C4-2B (cell line): ENCODE measurements around the gene DNAJC11.
"Not testable (repeated sequence)": the region's sequence is repeated elsewhere in the genome, so short reads cannot be mapped to it uniquely, and the experiment has no call there.

Experiments
- H3K27ac ChIP-seq: fragments of 450-650 bp; 2 replicates; pipeline ENCODE4 v1.5.1; 2017
- ZFX ChIP-seq: fragments of 450-650 bp; IDR thresholded peaks from 2 replicates; pipeline ENCODE4 v1.6.1; 2017
- TF ChIP-seq, protein P1 (sequence below): fragments of 450-650 bp; conservative IDR thresholded peaks from 2 replicates; pipeline ENCODE4 v1.5.1; 2017; ENCODE audit warnings: mild to moderate bottlenecking

The DNAJC11 gene

DNA sequence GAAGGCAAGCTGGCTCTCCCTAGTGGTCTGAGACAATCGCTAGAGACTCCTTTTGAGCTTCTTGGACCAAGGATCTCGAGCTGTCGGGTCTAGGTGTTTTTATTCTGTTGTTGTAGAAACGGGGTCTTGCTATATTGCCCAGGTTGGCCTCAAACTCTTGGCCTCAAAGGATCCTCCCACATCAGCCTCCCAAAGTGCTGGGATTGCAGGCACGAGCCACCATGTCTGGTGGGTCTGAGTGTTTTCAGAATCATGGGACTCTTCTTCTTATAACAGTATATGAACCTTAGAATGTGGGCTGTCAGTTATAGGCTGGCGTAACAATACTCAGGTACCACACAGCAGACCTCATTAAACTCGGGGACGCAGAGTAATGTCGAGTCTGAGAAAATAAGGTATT lies 33.1 kb downstream of the DNAJC11 start:
- TF ChIP-seq, protein P1, sequence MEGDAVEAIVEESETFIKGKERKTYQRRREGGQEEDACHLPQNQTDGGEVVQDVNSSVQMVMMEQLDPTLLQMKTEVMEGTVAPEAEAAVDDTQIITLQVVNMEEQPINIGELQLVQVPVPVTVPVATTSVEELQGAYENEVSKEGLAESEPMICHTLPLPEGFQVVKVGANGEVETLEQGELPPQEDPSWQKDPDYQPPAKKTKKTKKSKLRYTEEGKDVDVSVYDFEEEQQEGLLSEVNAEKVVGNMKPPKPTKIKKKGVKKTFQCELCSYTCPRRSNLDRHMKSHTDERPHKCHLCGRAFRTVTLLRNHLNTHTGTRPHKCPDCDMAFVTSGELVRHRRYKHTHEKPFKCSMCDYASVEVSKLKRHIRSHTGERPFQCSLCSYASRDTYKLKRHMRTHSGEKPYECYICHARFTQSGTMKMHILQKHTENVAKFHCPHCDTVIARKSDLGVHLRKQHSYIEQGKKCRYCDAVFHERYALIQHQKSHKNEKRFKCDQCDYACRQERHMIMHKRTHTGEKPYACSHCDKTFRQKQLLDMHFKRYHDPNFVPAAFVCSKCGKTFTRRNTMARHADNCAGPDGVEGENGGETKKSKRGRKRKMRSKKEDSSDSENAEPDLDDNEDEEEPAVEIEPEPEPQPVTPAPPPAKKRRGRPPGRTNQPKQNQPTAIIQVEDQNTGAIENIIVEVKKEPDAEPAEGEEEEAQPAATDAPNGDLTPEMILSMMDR, result no peak
- no peak for TF ChIP-seq ZFX
- no peak overlapping the region for H3K27ac ChIP-seq

DNA sequence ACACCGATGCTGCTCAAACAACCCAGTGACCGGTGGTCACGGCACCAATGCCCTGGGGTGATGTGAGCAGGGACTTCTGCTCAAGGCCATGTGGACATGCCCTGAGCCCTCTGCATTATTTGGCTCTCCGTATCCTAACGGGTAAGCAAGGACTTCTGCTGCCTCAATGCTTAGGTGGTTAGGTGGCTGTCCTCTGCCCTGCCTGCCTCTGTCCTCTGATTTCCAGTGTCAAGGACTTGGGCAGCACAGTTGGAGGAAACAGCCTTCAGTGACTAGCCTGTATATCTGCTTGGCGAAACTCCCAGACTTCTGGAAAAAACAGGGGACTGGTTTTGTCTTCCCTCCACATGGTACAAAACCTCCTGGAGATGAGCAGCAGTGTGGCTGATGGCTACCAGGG lies 34.5 kb downstream of the DNAJC11 start:
- no peak for TF ChIP-seq ZFX
- TF ChIP-seq, protein P1, result no peak
- H3K27ac ChIP-seq, result no peak overlapping the region

DNA sequence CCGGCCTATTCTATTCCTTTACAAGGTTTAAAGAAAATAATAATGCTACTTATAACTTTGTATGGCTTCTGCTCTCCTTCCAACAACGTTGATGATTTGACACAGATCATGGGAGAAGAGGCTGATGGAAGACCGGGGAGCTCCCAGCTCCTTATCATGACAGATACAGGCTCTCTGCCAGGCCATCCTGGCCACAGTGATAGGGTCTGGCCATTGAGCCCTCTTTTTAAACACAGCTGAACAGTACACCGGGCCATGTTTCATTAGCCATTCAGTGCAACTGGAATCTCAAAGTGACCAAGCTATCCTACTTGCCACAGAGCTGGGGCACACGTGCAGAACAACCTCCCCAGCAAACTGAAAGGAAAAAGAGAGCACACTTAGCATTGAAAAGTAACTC lies 34.9 kb downstream of the DNAJC11 start:
- TF ChIP-seq ZFX, result no peak
- TF ChIP-seq, protein P1, result no peak
- H3K27ac ChIP-seq, result no peak overlapping the region

DNA sequence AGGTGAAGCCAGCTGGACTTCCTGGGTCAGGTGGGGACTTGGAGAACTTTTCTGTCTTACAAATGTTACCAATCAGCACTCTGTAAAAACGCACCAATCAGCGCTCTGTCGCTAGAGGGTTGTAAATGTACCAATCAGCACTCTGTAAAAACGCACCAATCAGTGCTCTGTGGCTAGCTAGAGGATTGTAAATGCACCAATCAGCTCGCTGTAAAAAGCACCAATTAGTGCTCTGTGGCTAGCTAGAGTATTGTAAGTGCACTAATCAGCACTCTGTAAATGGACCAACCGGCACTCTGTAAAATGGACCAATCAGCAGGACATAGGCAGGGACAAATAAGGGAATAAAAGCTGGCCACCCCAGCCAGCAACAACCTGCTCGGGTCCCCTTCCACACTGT lies 39.1 kb downstream of the DNAJC11 start:
- H3K27ac ChIP-seq, result not testable (repeated sequence)

DNA sequence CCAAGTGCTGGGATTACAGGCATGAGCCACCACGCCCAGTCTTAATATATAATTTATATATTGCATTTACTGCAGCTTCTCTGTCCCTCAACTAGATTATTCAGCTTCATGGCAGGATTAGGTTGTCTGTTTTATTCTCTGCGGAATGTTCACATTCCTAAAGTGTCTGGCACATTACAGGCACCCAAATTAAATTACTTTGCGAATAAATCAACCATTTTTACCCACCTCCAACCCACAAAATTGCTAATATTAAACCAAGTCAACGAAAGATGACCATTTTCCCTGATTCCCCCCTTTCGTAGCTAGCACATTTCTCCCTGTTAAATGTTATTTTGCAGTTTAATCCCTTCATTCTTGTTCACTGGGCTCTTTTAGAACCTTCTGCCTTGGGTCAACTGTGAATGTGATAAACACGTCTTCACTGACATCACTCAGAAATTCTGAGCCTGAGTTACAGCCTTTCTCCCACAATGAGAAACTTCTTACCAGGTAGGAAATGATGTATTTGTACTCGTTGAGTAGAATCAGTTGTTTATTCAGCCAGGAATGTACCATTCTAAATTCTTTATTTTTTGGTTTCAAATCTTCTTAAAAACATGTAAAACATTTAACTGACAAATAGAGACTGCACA lies 41.1 kb downstream of the DNAJC11 start:
- H3K27ac ChIP-seq, result no peak overlapping the region
- TF ChIP-seq ZFX, result no peak

DNA sequence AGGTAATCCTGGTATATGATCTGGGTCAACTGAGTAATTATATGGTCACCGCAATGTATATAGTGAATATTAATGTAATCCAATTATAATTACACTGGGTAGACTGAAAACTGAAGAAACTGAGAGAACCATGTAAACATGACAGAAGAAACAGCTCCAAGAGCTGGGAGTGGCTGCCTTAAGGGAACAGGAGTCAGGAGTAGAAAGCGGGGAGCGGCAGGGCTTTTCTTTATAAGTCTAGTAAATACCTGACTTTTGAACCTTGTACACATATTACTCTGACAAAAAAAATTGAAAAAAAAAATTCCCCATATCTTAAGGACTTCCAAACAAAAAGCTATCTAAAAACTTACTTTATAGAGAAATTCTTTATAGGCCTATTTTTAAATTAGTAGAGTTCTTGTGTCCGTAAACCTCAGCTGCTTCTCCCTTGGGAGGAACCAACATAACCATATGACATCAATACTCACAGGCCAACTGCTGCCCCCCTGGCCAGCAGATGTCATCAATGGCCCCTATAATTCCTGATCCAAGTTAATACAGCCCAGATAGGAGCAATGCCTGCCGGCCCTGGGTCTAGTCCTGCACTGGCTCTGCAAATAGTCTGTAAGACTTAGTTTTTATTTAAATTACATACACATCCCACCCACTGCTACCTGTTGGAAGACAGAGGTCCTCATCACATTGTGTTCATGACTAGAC lies 43.1 kb downstream of the DNAJC11 start:
- no peak overlapping the region for H3K27ac ChIP-seq
- TF ChIP-seq ZFX, result no peak
- TF ChIP-seq, protein P1, result no peak

DNA sequence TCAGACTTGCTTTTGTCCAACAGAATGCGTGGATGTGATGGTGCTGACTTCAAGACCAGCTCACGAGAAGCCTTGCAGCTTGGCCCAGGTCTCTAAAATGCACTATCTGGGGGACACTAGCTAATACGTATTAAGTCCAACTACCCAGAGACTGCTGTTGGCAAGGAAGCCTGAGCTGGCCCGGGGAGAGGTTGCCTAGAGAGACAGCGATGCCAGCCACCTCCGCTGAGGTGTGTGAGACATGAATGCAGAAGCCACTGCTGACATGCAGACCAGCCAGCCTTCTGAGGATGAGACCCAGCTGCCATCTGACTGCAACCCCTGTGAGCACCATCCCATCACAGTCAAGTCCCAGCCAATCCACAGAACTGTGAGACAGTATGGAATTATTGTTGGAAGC lies 44.5 kb downstream of the DNAJC11 start:
- H3K27ac ChIP-seq, result no peak overlapping the region
- no peak for TF ChIP-seq ZFX
- TF ChIP-seq, protein P1, result no peak

DNA sequence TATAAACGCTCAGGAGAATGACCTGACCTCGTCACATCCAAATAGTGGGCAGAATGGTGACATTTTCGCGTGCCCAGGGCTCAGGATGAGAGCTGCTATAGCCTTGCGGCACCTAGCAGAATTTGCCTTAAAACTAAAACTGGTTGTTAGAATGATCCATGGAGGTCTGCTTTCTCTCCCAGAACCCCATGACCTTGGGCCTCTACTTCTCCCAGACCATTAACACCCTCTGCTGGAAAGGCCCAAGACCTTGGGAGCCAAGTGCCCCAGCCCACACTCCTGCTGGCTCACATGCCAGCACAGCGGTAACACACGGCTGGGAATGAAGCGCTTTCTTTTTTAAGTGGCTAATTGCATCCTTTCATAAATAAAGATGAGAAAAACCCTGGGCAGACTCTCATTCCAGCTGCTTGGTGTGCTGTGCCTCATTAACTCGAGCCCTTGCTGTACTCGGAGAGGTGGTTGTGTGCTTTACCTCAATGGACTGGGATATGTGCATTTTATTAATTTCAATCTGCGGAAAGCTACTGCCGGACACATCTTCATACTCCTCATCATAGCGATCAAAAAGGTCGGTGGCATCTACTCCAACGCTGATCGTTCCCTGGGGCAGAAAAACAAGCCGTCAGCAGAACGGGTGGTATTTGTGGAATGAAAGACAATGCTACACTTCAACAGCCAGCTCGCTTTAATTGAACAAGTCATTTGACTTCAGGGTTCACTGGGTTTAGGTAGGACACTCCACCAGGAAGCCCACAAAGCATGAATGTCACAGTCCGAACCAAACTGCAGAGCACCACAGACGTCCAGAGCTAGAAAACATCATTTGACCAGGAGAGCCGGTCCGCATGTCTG lies 48.0 kb downstream of the DNAJC11 start:
- no peak overlapping the region for H3K27ac ChIP-seq
- no peak for TF ChIP-seq ZFX
- TF ChIP-seq, protein P1, result no peak
